HG03045 (cell line): Measurements from ENCODE around the gene MEG3.

Experiments used
- ATAC-seq: cut with Tn5 transposase; IDR thresholded peaks from one replicate; pipeline ENCODE4 v1.9.1; 2021; ENCODE audit warnings: mild to moderate bottlenecking, moderate library complexity; ENCODE audit not compliant: unreplicated experiment

MEG3 gene

GRCh38 chr14:100893228-100893601 lies 67.3 kb downstream of the MEG3 start:
- no peak for ATAC-seq

- ATAC-seq, result no peak
Observed at GRCh38 chr14:100893760-100894159, 67.8 kb downstream of the MEG3 start.

GRCh38 chr14:100894416-100894815 lies 68.5 kb downstream of the MEG3 start:
- ATAC-seq, result no peak

- ATAC-seq, result no peak
Observed at GRCh38 chr14:100895411-100895810, 69.5 kb downstream of the MEG3 start.

GRCh38 chr14:100896369-100897060 lies 70.6 kb downstream of the MEG3 start:
- ATAC-seq, result no peak

GRCh38 chr14:100898465-100898864 lies 72.5 kb downstream of the MEG3 start:
- ATAC-seq, result no peak

GRCh38 chr14:100898935-100899883 lies 73.3 kb downstream of the MEG3 start:
- ATAC-seq, result no peak

GRCh38 chr14:100899884-100900771 lies 74.2 kb downstream of the MEG3 start:
- no peak for ATAC-seq

- no peak for ATAC-seq
Observed at GRCh38 chr14:100900837-100901390, 75.0 kb downstream of the MEG3 start.

- no peak for ATAC-seq
Observed at GRCh38 chr14:100901391-100902183, 75.7 kb downstream of the MEG3 start.

- no peak for ATAC-seq
Observed at GRCh38 chr14:100902295-100903133, 76.6 kb downstream of the MEG3 start.

GRCh38 chr14:100903134-100903468 lies 77.2 kb downstream of the MEG3 start:
- no peak for ATAC-seq

- no peak for ATAC-seq
Observed at GRCh38 chr14:100903672-100904185, 77.8 kb downstream of the MEG3 start, which contains the start of gene RTL1. Gene RTL1, minus strand, starts transcription at chr14:100903722. Its CDS starts 18,934 bp downstream, at chr14:100884788.

- ATAC-seq, result no peak
Observed at GRCh38 chr14:100904307-100905087, 78.6 kb downstream of the MEG3 start.

GRCh38 chr14:100905166-100905565 lies 79.2 kb downstream of the MEG3 start:
- no peak for ATAC-seq

GRCh38 chr14:100906420-100906819 lies 80.5 kb downstream of the MEG3 start:
- ATAC-seq, result no peak

- no peak for ATAC-seq
Observed at GRCh38 chr14:100907240-100907639, 81.3 kb downstream of the MEG3 start.

GRCh38 chr14:100909439-100909838 lies 83.5 kb downstream of the MEG3 start:
- no peak for ATAC-seq
